Activated CD8-positive, alpha-beta memory T cell treated with anti-CD3 and anti-CD28 coated beads, Interleukin-2, amount 50 U/mL, for 24 hours (primary cell): ENCODE measurements around the gene DHX34.
"Not testable (repeated sequence)": the region's sequence is repeated elsewhere in the genome, so short reads cannot be mapped to it uniquely, and the experiment has no call there.

Experiments used
- DNase-seq: peaks from one replicate; pipeline ENCODE4 v3.0.0-alpha.2; 2020; ENCODE audit errors: extremely low read depth

DHX34 gene

GRCh38 chr19:47387623-47388022 is 38.5 kb downstream of the DHX34 start:
- not testable (repeated sequence) for DNase-seq

GRCh38 chr19:47388721-47389120 is 39.6 kb downstream of the DHX34 start:
- not testable (repeated sequence) for DNase-seq

GRCh38 chr19:47389150-47389556 is 40.0 kb downstream of the DHX34 start:
- DNase-seq: no peak

- DNase-seq: no peak
These were observed 41.7 kb downstream of the DHX34 start for GRCh38 chr19:47390533-47391488.

GRCh38 chr19:47391510-47392223 is 42.6 kb downstream of the DHX34 start:
- DNase-seq: peak; percentile 62

GRCh38 chr19:47398707-47399597 is 49.8 kb downstream of the DHX34 start:
- no peak for DNase-seq

- no peak for DNase-seq
These were observed 53.4 kb downstream of the DHX34 start for GRCh38 chr19:47402504-47402903.

GRCh38 chr19:47404334-47405196 is 55.5 kb downstream of the DHX34 start:
- DNase-seq: no peak

- DNase-seq: no peak
These were observed 56.1 kb downstream of the DHX34 start for GRCh38 chr19:47405197-47405550.

- DNase-seq: no peak
These were observed 56.8 kb downstream of the DHX34 start for GRCh38 chr19:47405854-47406417.

GRCh38 chr19:47406711-47407416 is 57.7 kb downstream of the DHX34 start:
- no peak for DNase-seq

GRCh38 chr19:47407417-47407774 is 58.3 kb downstream of the DHX34 start:
- DNase-seq: no peak

GRCh38 chr19:47408156-47408938 is 59.2 kb downstream of the DHX34 start:
- no peak for DNase-seq

GRCh38 chr19:47411101-47411500 is 62.0 kb downstream of the DHX34 start:
- DNase-seq: no peak

GRCh38 chr19:47411696-47412095 is 62.6 kb downstream of the DHX34 start:
- DNase-seq: not testable (repeated sequence)

GRCh38 chr19:47413941-47414340 is 64.8 kb downstream of the DHX34 start:
- DNase-seq: no peak

GRCh38 chr19:47414469-47414868 is 65.4 kb downstream of the DHX34 start:
- no peak for DNase-seq

GRCh38 chr19:47415953-47416642 is 67.0 kb downstream of the DHX34 start:
- no peak for DNase-seq

- DNase-seq: no peak
These were observed 67.5 kb downstream of the DHX34 start for GRCh38 chr19:47416643-47416985.
